Panc1 (cell line): Measurements from ENCODE around the gene GRK2. TPM values are rescaled to one million over a fixed set of nuclear protein-coding genes. Genes with fewer than 3 reads are reported as not detected.

Experiments used
- ATAC-seq: fragments of 200-7000 bp; cut with Tn5 transposase; 2 replicates; pipeline ENCODE4 v1.9.1; 2020; ENCODE audit warnings: mild to moderate bottlenecking, moderate library complexity
- BruUV-seq: library from RNA; stranded (reverse); fragments of 400-500 nt; replicated peaks from 2 replicates; lab custom pipeline; 2021; lab: Mats Ljungman, UMichigan
- CTCF ChIA-PET: fragments of 300-600 bp; sonication (Branson Sonifier 250); formaldehyde crosslinking; loops from one replicate; lab custom pipeline; 2022; ENCODE audit warnings: antibody characterized with exemption; lab: Charles Lee
- POLR2A ChIA-PET: fragments of 300-600 bp; sonication (Branson Sonifier 250); formaldehyde crosslinking; loops from one replicate; lab custom pipeline; 2022; ENCODE audit warnings: antibody characterized with exemption; lab: Charles Lee
- DNase-seq: peaks from one replicate; pipeline ENCODE4 v3.0.0-alpha.2; 2010; ENCODE audit warnings: low read depth, low spot score
- H3K27ac ChIP-seq: 2 replicates; pipeline ENCODE4 v1.5.1; 2011; ENCODE audit warnings: mild to moderate bottlenecking, low read length, inconsistent platforms
- H3K27me3 ChIP-seq: fragments of 200-500 bp; sonication (Bioruptor generic); 2 replicates; pipeline ENCODE4 v1.6.0; 2014; ENCODE audit warnings: low read length, inconsistent platforms; ENCODE audit not compliant: control insufficient read depth, insufficient read depth
- H3K36me3 ChIP-seq: fragments of 200-500 bp; sonication (Bioruptor generic); 2 replicates; pipeline ENCODE4 v1.5.1; 2014; ENCODE audit warnings: inconsistent platforms, mild to moderate bottlenecking, low read length, moderate library complexity; ENCODE audit not compliant: control insufficient read depth, insufficient read depth
- H3K4me1 ChIP-seq: 2 replicates; pipeline ENCODE4 v1.5.1; 2011; ENCODE audit warnings: inconsistent platforms, mild to moderate bottlenecking, low read length, moderate library complexity; ENCODE audit not compliant: control insufficient read depth, insufficient read depth
- H3K4me3 ChIP-seq, 2 experiments: 2 replicates each; pipeline ENCODE4 v1.5.1; 2011 to 2012; ENCODE audit warnings: low read depth in 2 of 2, low read length in 2 of 2, mild to moderate bottlenecking in 2 of 2, inconsistent platforms in 1 of 2, moderate library complexity in 1 of 2
- H3K9me3 ChIP-seq: fragments of 200-500 bp; sonication (Bioruptor generic); 2 replicates; pipeline ENCODE4 v1.5.1; 2014; ENCODE audit warnings: low read depth, mild to moderate bottlenecking, inconsistent platforms, low read length, moderate library complexity; ENCODE audit not compliant: control insufficient read depth, insufficient read depth
- CTCF ChIP-seq: fragments of 450-650 bp; IDR thresholded peaks from 2 replicates; pipeline ENCODE4 v1.5.1; 2017; ENCODE audit warnings: mild to moderate bottlenecking
- POLR2AphosphoS5 ChIP-seq: IDR thresholded peaks from 2 replicates; pipeline ENCODE4 v1.6.1; 2012; ENCODE audit warnings: mild to moderate bottlenecking, low read depth, low read length, moderate library complexity
- REST ChIP-seq, 2 experiments: IDR thresholded peaks; 2 replicates each; pipeline ENCODE4 v1.6.1; 2011 to 2012; ENCODE audit warnings: low read depth in 2 of 2, control low read depth in 1 of 2, low read length in 1 of 2, mild to moderate bottlenecking in 1 of 2, moderate library complexity in 1 of 2; ENCODE audit not compliant: insufficient read depth in 1 of 2
- SIN3A ChIP-seq: IDR thresholded peaks from 2 replicates; pipeline ENCODE4 v1.6.1; 2012; ENCODE audit warnings: low read depth, mild to moderate bottlenecking, low read length, moderate library complexity, borderline replicate concordance; ENCODE audit not compliant: insufficient read depth
- TCF7L2 ChIP-seq: IDR thresholded peaks from 2 replicates; pipeline ENCODE4 v1.6.1; 2011; ENCODE audit warnings: mild to moderate bottlenecking, low read depth, low read length, inconsistent platforms
- in situ Hi-C: cut with HindIII; loops from 2 replicates; pipeline ENCODE4 v1.10.0; 2016; ENCODE audit warnings: low sequenced_read_pairs, low pct_unique_long_range_greater_than_20kb
- intact Hi-C: fragments of 100-400 bp; cut with micrococcal nuclease; formaldehyde crosslinking; loops from one replicate; pipeline ENCODE4 v1.10.0; 2022; ENCODE audit not compliant: unreplicated experiment
- total RNA-seq: library from RNA; stranded (reverse); gene quantifications from one replicate; pipeline ENCODE4 v1.2.1, GENCODE V29; 2021; ENCODE audit not compliant: unreplicated experiment

GRK2 gene
- total RNA-seq, 1 experiment from 2014 or later = 103 TPM

- no peaks in the 10 kb centered on the region for H3K27me3 ChIP-seq
- H3K27ac ChIP-seq = peak overlapping the region; percentile 57; the same call in 1 of the 2 replicates
- ChIA-PET POLR2A (no interaction called here), CTCF (no interaction called here)
- TF ChIP-seq TCF7L2 (no peak), REST (IDR thresholded peaks at IDR 0.05; ENCODE audit: insufficient read depth in 1 of 2, low read depth in 2 of 2, low read length in 1 of 2) (no peak), SIN3A (no peak), POLR2AphosphoS5 (no peak), CTCF (no peak; the same call in 1 of the 2 replicates)
- H3K4me1 ChIP-seq = peaks cover 14% of the 10 kb centered on the region
- H3K36me3 ChIP-seq = peaks cover 7% of the 10 kb centered on the region; the same call in 1 of the 2 replicates
- intact Hi-C loops (no loop called here), in situ Hi-C loops (no loop called here)
- DNase-seq = no peak
- H3K4me3 ChIP-seq = no peak overlapping the region
- H3K9me3 ChIP-seq = no peaks in the 10 kb centered on the region
- no TSS peak for BruUV-seq
- no peak for ATAC-seq
Observed at GRCh38 chr11:67276781-67277230, 10.5 kb downstream of the GRK2 start.

- peaks cover 7% of the 10 kb centered on the region; the same call in 1 of the 2 replicates for H3K36me3 ChIP-seq
- no peak for DNase-seq
- CTCF ChIA-PET = no interaction called here
- TF ChIP-seq POLR2AphosphoS5 = no peak
- TF ChIP-seq TCF7L2 = no peak
- TF ChIP-seq CTCF = no peak
- TF ChIP-seq REST (IDR thresholded peaks at IDR 0.05; ENCODE audit: insufficient read depth in 1 of 2, low read depth in 2 of 2, low read length in 1 of 2) = no peak
- no peak for TF ChIP-seq SIN3A
- intact Hi-C loops (no loop called here), in situ Hi-C loops (no loop called here)
- POLR2A ChIA-PET = no interaction called here
- H3K27me3 ChIP-seq = no peaks in the 10 kb centered on the region
- no TSS peak for BruUV-seq
- no peaks in the 10 kb centered on the region for H3K9me3 ChIP-seq
- H3K27ac ChIP-seq = peak overlapping the region; percentile 57; the same call in 1 of the 2 replicates
- H3K4me1 ChIP-seq = peaks cover 14% of the 10 kb centered on the region
- peak; percentile 49 for ATAC-seq
- H3K4me3 ChIP-seq = no peak overlapping the region
Observed at GRCh38 chr11:67277231-67277961, 11.1 kb downstream of the GRK2 start.
